Motor neuron (in vitro differentiated cells): ENCODE data around the gene LINC01488. TPM values are rescaled to one million over a fixed set of nuclear protein-coding genes. Genes with fewer than 3 reads are reported as not detected.

Experiments used
- ATAC-seq, 8 experiments: fragments of 200-7000 bp; cut with Tn5 transposase; replicated peaks in 6 of 8; 2 replicates each; pipeline ENCODE4 v1.8.0; 2021; ENCODE audit warnings: mild to moderate bottlenecking in 8 of 8, moderate library complexity in 8 of 8
- H3K27ac ChIP-seq, 2 donors: fragments of 250-450 bp; sonication (Bioruptor Pico); 2 replicates each; pipeline ENCODE4 v1.9.0; 2021; ENCODE audit warnings: antibody characterized with exemption in 2 of 2, mild to moderate bottlenecking in 2 of 2, moderate library complexity in 1 of 2
- H3K4me1 ChIP-seq, 2 donors: fragments of 250-450 bp; sonication (Bioruptor Pico); replicated peaks in 1 of 2; 2 replicates each; pipeline ENCODE4 v1.6.1; 2021; ENCODE audit warnings: antibody characterized with exemption in 2 of 2, mild to moderate bottlenecking in 2 of 2, moderate library complexity in 1 of 2
- H3K4me3 ChIP-seq, 5 donors: fragments of 250-450 bp; sonication (Bioruptor Pico); 2 replicates each; pipeline ENCODE4 v1.9.0; 2021; ENCODE audit warnings: antibody characterized with exemption in 5 of 5, mild to moderate bottlenecking in 5 of 5, moderate library complexity in 4 of 5
- WGBS, 10 experiments: fragments of 450-650 bp; shearing (Covaris generic); methylation state at CpG; one replicate each; pipeline ENCODE4 v1.0.0; 2022; 5-methylcytosine and 5-hydroxymethylcytosine counted together
- in situ Hi-C, 9 experiments: fragments of 400-800 bp; cut with MboI; loops; one replicate each; pipeline ENCODE4 v1.15.0; 2021; ENCODE audit warnings: low sequenced_read_pairs in 9 of 9, low pct_unique_long_range_greater_than_20kb in 2 of 9; ENCODE audit not compliant: unreplicated experiment in 9 of 9
- total RNA-seq, 8 experiments: library from RNA; unstranded; fragments of 300-600 nt; gene quantifications; 2 replicates each; pipeline versions ENCODE4 v1.2.3 to v1.2.4, GENCODE V29; 2022

The LINC01488 gene
- total RNA-seq, 8 experiments from 2014 or later, result 0.05 to 0.71 (median 0.28) TPM; not detected in 2

DNA sequence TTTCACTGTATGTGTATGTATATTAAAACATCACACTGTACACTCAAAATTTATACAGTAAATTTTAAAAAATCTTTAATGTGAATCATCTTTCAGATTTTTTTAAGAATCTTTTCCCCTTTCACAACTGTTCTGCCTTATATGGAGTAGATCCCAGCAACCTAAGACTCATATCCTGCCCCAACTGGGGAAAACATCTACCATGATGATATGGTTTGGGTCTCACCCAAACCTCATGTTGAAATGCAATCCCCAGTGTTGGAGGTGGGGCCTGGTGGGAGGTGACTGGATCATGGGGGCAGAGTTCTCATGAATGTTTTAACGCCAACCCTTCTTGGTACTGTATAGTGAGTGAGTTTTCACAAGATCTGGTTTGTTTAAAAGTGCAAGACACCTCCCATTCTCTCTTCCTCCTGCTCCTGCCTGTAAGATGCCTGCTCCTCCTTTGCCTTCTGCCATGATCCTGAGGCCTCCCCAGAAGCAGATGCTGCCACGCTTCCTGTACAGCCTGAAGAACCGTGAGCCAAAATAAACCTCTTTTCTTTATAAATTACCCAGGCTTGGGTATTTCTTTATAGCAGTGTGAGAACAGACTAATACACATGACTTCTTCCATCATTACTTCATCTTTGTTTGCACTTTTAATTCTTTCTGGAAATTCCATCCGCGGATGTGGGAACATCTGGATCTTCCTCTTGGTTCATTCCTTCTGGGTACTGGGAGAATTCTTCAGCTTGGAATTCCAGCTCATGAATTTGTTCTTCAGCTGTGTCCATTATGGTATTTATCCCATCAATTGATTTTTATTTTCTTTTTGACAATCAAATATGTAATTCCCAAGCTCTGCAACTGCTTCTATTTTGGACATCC lies 36.9 kb downstream of the LINC01488 start:
- H3K4me1 ChIP-seq, result no peaks in the 10 kb centered on the region
- WGBS, 10 experiments, result 39 to 100% (median 75%) methylated on average over 2 to 5 of the region's 5 CpGs
- in situ Hi-C loops, result no loop called here
- no peak overlapping the region for H3K27ac ChIP-seq
- H3K4me3 ChIP-seq, result no peak overlapping the region
- no peak for ATAC-seq

DNA sequence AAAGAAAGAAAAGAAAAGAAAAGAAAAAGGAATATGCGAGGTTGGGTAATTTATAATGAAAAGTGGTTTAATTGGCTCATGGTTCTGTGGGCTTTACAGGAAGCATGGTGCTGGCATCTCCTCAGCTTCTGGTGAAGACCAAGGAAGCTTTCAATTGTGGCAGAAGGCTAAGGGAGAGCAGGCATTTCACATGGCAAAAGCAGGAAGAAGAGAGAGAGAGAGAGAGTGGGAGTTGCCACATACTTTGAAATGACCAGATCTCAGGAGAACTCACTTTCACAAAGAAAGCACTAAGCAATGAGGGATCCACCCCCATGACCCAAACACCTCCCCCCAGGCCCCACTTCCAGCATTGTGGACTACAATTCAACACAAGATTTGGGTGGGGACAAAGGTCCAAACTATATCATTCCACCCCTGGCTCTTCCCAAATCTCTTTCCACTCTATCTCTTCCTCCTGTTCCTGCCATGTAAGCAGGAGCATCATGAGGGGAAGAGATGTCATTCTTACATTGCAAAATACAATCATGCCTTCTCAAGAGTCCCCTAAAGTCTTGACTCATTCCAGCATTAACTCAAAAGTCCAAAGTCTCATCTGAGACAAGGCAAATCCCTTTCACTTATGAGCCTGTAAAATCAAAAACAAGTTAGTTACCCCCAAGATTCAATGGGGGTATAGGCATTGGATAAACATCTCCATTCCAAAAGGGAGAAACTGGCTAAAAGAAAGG lies 38.9 kb downstream of the LINC01488 start:
- H3K4me3 ChIP-seq, result no peak overlapping the region
- in situ Hi-C loops, result no loop called here
- no peak overlapping the region for H3K27ac ChIP-seq
- WGBS, 10 experiments, result 75 to 100% (median 99%) methylated on average over 1 of the region's 1 CpG; no CpG with 5 or more reads in 1 of the 10 experiments
- peaks cover 0 to 4% of the 10 kb centered on the region in 2 donors for H3K4me1 ChIP-seq
- no peak for ATAC-seq

DNA sequence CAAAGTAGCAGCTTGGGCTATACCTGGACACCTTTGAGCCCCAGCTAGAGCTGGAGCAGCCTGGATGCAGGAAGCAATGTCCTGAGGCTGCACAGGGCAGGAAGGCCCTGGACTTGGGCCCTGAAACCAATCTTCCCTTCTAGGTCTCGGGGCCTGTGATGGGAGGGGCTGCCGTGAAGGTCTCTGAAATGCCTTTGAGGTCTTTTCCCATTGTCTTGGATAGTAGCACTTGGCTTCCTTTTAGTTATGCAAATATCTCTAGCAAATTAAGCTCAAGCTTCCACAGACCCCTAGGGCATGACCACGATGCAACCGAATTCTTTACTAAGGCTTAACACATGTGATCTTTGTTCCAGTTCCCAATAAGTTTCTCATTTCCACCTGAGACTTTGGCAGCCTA lies 40.0 kb downstream of the LINC01488 start:
- in situ Hi-C loops, result no loop called here
- Histone ChIP-seq H3K4me1 (peaks cover 0 to 4% of the 10 kb centered on the region in 2 donors), H3K4me3 (no peak overlapping the region), H3K27ac (no peak overlapping the region)
- peak in 3 of 8 experiments; percentile 25 to 71 (median 40) for ATAC-seq
- 0 to 27% (median 21%) methylated on average over 2 to 4 of the region's 4 CpGs; no CpG with 5 or more reads in 6 of the 10 experiments for WGBS, 10 experiments

DNA sequence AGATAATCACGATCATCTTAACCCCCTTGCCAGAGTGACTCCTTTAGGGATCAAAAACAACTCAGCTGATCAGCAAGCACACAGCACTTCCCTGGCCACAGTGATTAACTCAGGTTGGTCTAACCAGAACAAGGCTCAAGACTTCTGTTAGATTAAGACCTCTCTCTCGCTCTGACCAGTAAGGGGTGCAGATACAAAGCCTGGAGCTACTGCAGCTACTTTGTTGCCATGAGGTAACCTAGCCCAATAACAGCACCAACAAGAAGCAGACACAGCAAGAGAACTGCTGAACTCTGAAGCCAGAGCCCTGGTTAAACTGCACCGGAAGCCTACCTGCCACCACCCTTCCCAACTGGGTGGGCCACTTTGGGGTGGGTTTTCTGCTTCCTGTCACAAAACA lies 42.0 kb downstream of the LINC01488 start:
- Histone ChIP-seq H3K27ac (no peak overlapping the region), H3K4me3 (no peak overlapping the region), H3K4me1 (peaks cover 0 to 4% of the 10 kb centered on the region in 2 donors)
- WGBS, 10 experiments, result 92 to 100% (median 93%) methylated on average over 1 to 3 of the region's 3 CpGs; no CpG with 5 or more reads in 5 of the 10 experiments
- no peak for ATAC-seq
- in situ Hi-C loops, result no loop called here

DNA sequence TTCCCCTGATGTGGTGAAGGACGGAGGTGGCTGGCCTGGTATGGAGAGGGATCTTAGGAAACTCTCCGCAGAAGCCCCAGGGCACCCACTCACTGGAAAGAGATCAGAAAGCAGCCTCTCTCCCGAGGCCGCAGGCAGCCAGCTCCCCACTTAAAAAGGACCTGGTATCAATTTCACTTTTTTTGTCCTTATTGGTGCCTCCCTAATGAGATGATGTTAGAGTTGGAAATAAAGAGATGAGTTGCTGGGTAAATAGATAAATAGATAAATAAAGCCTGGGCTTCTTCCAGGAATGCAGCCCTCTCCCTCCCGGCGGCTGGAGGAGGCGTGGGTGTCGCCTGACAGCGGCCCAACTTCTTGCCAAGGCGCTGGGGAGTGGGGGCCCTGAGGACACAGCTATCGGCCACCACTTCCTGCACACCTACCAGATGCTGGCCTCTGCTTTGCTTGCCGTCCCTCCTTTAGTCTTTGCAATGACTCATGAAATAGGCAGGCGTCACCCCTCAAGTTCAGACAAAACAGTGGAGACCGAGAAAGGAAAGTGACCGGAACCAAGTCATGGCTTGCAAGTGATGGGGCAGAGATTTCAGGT lies 42.9 kb downstream of the LINC01488 start:
- ATAC-seq, result peak in 3 of 8 experiments; percentile 47 to 82 (median 79)
- in situ Hi-C loops, result no loop called here
- H3K4me1 ChIP-seq, result peaks cover 0 to 4% of the 10 kb centered on the region in 2 donors
- H3K4me3 ChIP-seq, result no peak overlapping the region
- H3K27ac ChIP-seq, result no peak overlapping the region
- 0 to 77% (median 41%) methylated on average over 4 to 8 of the region's 15 CpGs; no CpG with 5 or more reads in 6 of the 10 experiments for WGBS, 10 experiments

DNA sequence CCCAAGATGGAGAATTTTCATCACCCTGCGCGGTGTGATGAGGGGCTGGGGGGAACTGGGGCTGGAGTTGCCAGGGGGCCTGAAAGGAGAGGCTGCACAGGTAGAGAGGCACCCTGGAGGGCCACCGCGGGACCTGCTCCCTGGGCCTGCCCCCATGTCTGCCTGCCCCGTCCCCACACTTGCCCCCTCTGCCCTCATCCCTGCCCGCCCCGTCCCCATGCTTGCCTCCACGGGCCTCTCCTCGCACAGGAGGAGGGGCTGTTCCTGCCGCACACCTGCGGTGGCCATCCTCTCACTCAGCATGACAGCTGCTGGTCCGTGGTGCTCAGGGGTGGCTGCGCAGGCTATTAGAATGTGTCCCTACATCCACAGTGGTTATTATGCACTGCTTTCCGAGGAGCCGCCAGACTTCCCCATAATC lies 43.5 kb downstream of the LINC01488 start:
- Histone ChIP-seq H3K4me1 (peaks cover 0 to 4% of the 10 kb centered on the region in 2 donors), H3K4me3 (no peak overlapping the region), H3K27ac (no peak overlapping the region)
- ATAC-seq, result no peak
- in situ Hi-C loops, result no loop called here
- WGBS, 10 experiments, result 92% methylated on average over 5 of the region's 15 CpGs; no CpG with 5 or more reads in 9 of the 10 experiments

DNA sequence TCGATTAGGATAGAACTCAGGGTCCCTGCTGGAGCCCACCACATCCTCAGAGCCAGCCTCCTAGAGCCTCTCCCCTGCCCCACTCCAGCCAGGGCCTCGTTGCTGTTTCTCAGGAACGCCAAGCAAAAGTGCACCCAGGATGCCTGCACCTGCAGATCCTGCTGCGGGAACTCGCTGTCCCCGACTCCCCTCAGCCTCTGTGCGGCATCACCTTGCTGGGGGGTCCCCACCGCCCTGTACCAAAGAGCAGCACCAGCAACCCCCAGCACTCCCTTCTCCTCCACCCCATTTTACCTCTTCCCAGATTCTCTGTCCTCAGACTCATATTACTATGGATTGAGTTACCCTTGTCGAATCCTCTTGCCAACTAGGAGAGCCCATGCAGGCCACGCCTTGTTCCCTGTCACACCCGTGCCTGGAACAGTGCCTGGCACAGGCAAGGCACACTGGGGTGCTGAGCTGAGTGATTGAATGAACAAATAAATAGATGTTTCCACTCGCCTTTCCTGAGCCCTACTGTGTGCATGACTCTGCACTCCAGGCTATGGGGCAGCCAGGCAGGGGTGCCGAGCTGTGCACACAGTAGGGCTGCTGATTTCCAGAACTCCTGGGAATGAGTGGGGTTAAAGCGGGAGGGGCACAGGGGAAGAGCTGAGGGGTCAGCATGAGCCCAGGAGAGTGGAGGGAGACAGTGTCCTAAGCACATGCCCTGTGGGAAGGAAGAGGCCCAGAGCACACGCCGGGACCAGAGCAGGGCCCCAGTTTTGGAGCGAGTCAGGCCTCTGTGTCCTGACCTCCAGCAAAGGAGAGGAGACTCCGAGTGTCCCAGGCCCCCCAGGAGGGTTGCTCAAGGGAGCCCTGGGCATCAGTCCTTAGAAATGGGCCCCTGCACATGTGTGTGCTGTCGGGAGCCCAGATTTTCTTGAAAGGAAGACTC lies 44.3 kb downstream of the LINC01488 start:
- in situ Hi-C loops, result no loop called here
- peaks cover 0 to 4% of the 10 kb centered on the region in 2 donors for H3K4me1 ChIP-seq
- 40 to 100% (median 84%) methylated on average over 1 to 4 of the region's 19 CpGs; no CpG with 5 or more reads in 5 of the 10 experiments for WGBS, 10 experiments
- H3K4me3 ChIP-seq, result no peak overlapping the region
- no peak overlapping the region for H3K27ac ChIP-seq
- no peak for ATAC-seq

DNA sequence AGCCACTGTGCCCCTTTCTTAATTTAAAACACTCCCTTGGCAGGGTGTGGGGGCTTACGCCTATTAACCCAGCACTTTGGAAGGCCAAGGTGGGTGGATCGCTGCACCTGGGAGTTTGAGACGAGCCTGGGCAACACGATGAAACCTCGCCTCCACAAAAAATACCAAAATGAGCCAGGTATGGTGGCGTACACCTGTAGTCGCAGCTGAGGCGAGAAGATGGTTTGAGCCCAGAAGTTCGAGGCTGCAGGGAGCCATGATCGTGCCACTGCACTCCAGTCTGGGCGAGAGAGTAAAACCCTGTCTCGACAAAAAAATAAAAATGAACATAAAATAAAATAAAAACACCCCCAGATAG lies 45.0 kb downstream of the LINC01488 start:
- no peak for ATAC-seq
- Histone ChIP-seq H3K4me3 (no peak overlapping the region), H3K27ac (no peak overlapping the region), H3K4me1 (peaks cover 0 to 4% of the 10 kb centered on the region in 2 donors)
- WGBS, 10 experiments, result 80 to 100% (median 93%) methylated on average over 1 to 12 of the region's 12 CpGs; no CpG with 5 or more reads in 1 of the 10 experiments
- in situ Hi-C loops, result no loop called here

DNA sequence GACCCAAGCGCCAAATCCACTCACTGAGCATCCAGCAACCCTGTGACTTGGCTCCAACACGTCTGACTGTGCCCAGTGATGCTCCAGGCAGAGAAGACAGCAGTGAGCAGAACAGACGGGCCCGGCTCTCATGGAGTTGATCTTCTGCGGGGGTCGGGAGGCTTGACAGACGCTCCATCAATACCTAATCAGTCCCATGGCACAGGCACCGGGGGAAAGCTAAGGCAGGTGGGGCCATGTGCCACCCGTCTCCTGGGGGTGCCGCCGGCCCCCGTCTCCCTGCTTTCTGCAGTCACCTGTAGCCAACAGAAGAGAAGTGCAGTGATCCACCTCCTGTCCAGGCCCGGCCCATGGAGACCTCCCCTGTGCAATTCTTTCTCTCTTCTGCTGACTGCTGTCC lies 47.5 kb downstream of the LINC01488 start:
- no peak overlapping the region for H3K27ac ChIP-seq
- WGBS, 10 experiments, result 90% methylated on average over 2 of the region's 13 CpGs; no CpG with 5 or more reads in 9 of the 10 experiments
- in situ Hi-C loops, result no loop called here

DNA sequence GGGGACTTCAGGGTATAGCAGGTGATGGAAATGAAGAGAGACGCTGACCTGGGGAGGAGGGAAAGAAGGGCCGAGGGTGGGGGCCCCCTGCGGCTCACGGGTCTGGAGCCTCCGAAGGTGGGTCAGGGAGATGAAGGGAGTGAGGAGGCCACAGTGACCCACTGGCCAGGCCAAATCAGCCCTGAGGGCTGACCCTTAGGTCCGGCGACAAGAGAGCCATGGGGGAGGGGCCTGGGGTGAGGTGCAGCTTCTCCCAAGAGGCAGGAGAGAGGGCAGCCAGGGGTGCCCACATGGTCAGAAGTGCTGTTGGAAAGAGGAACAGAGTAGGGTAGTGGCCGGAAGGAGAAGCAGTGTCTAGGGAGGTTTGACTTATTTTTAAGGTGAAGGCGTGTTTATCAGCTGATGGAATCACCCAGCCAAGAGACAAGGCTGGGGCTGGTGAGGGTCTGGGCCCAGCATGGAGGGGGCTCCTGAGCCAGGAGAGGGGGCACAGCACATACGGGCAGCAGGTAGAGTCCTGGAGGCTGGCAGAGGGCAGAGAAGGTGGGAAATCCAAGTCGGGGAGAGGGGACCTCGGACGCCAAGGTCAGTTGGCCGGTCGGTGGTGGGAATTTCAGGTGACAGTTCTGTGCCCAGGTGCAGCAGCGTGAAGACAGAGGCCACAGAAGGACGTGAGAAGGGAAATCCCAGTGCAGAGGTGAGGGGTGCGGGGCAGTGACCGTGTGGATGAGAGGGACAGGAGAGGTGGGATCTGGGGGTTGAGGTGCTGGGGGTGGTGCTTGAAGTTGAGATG lies 49.0 kb downstream of the LINC01488 start:
- Histone ChIP-seq H3K4me3 (no peak overlapping the region), H3K4me1 (no peaks in the 10 kb centered on the region), H3K27ac (no peak overlapping the region)
- ATAC-seq, result no peak
- WGBS, 10 experiments, result 50 to 100% (median 91%) methylated on average over 1 to 8 of the region's 19 CpGs; no CpG with 5 or more reads in 6 of the 10 experiments
- in situ Hi-C loops, result no loop called here

More for the DNA sequence above, 47.5 kb downstream of the LINC01488 start:
- ATAC-seq, result no peak
- peaks cover 0 to 4% of the 10 kb centered on the region in 2 donors for H3K4me1 ChIP-seq
- no peak overlapping the region for H3K4me3 ChIP-seq

DNA sequence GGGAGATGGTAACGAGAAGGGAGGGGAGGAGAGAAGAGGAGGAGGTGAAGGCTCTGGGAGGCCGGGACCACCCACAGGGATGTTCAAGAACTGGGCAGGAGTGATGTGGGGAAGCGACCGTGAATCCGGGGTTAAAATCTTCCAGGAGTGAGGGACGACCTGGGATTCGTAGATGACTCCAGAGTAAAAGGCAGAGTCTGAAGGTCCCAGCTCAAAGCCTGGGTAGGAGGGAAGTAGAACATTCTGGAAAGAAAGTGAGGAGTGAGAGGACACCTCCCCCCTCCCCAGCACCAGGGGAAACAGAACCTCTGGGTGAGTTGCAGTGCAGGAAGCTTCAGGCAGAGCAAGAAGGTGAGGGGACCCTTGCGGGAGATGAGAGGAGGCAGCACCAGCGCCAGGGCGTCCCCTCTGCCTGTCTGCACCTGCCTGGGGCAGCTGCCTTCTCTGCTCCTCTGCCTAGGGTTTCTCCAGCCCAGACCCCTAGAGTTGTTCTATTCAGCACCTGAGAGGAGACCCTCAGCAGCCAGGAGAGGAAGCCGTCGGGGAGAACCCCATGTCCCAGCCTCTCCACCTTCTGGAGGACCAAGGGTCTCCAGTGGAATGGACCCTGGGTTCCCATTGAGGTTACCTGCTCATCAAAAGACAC lies 49.7 kb downstream of the LINC01488 start:
- ATAC-seq, result no peak
- no peak overlapping the region for H3K27ac ChIP-seq
- H3K4me1 ChIP-seq, result no peaks in the 10 kb centered on the region
- in situ Hi-C loops, result no loop called here
- 75 to 100% (median 79%) methylated on average over 1 to 7 of the region's 12 CpGs; no CpG with 5 or more reads in 6 of the 10 experiments for WGBS, 10 experiments
- H3K4me3 ChIP-seq, result no peak overlapping the region
